ENCODE data around the gene USP22. TPM values are rescaled to one million over a fixed set of nuclear protein-coding genes. Genes with fewer than 3 reads are reported as not detected.
"Not testable (repeated sequence)": the region's sequence is repeated elsewhere in the genome, so short reads cannot be mapped to it uniquely, and the experiment has no call there.

The USP22 gene
- total RNA-seq, 1 donor from 2014 or later: 186 TPM

GRCh38 chr17:20993863-20994778, 48.7 kb downstream of the USP22 start:
- ATAC-seq (no peak), DNase-seq (ENCODE audit: low spot score) (peak; percentile 48)
- intact Hi-C loops (cut with DNase I): no loop called here

GRCh38 chr17:20992987-20993862, 49.6 kb downstream of the USP22 start:
- ATAC-seq (peak; percentile 72), DNase-seq (ENCODE audit: low spot score) (peak; percentile 83)
- intact Hi-C loops (cut with DNase I): no loop called here

- intact Hi-C loops (cut with DNase I): no loop called here
- ATAC-seq: no peak
These were observed 50.4 kb downstream of the USP22 start for GRCh38 chr17:20992416-20992815.

GRCh38 chr17:20991276-20992037, 51.4 kb downstream of the USP22 start:
- intact Hi-C loops (cut with DNase I): loop anchor here (1.0 kb wide), 1 partner anchor 40 kb away; no protein-coding TSS in a partner anchor
- DNase-seq (ENCODE audit: low spot score): peak; percentile 56
- ATAC-seq: no peak

More at GRCh38 chr17:20992416-20992815, 50.4 kb downstream of the USP22 start:
- DNase-seq (ENCODE audit: low spot score): peak; percentile 48

- DNase-seq (ENCODE audit: low spot score) (peak; percentile 53), ATAC-seq (no peak)
- intact Hi-C loops (cut with DNase I): no loop called here
These were observed 52.6 kb downstream of the USP22 start for GRCh38 chr17:20989991-20990855.

GRCh38 chr17:20989481-20989880, 53.3 kb downstream of the USP22 start:
- DNase-seq (ENCODE audit: low spot score) (peak; percentile 19), ATAC-seq (no peak)
- intact Hi-C loops (cut with DNase I): no loop called here

- DNase-seq (ENCODE audit: low spot score) (peak; percentile 33), ATAC-seq (no peak)
- intact Hi-C loops (cut with DNase I): no loop called here
These were observed 53.9 kb downstream of the USP22 start for GRCh38 chr17:20988896-20989295.

- DNase-seq (ENCODE audit: low spot score): peak; percentile 44
- no peak for ATAC-seq
- intact Hi-C loops (cut with DNase I): no loop called here
These were observed 54.7 kb downstream of the USP22 start for GRCh38 chr17:20988001-20988636.

- intact Hi-C loops (cut with DNase I): no loop called here
- DNase-seq (ENCODE audit: low spot score): no peak
- ATAC-seq: no peak
These were observed 55.3 kb downstream of the USP22 start for GRCh38 chr17:20987511-20987910.

GRCh38 chr17:20986767-20987510, 55.9 kb downstream of the USP22 start:
- intact Hi-C loops (cut with DNase I): no loop called here
- ATAC-seq: no peak

GRCh38 chr17:20983359-20983637, 59.5 kb downstream of the USP22 start:
- no peak for DNase-seq (ENCODE audit: low spot score)
- intact Hi-C loops (cut with DNase I): no loop called here

More at GRCh38 chr17:20986767-20987510, 55.9 kb downstream of the USP22 start:
- DNase-seq (ENCODE audit: low spot score): peak; percentile 8

GRCh38 chr17:20982589-20983358, 60.0 kb downstream of the USP22 start:
- intact Hi-C loops (cut with DNase I): no loop called here
- ATAC-seq (no peak), DNase-seq (ENCODE audit: low spot score) (no peak)

More at GRCh38 chr17:20983359-20983637, 59.5 kb downstream of the USP22 start:
- no peak for ATAC-seq

GRCh38 chr17:20981046-20981920, 61.5 kb downstream of the USP22 start:
- ATAC-seq: no peak
- intact Hi-C loops (cut with DNase I): no loop called here
- no peak for DNase-seq (ENCODE audit: low spot score)

GRCh38 chr17:20979792-20980083, 63.1 kb downstream of the USP22 start:
- intact Hi-C loops (cut with DNase I): no loop called here
- no peak for DNase-seq (ENCODE audit: low spot score)
- no peak for ATAC-seq

- intact Hi-C loops (cut with DNase I); ATAC-seq; DNase-seq (ENCODE audit: low spot score): not testable (repeated sequence)
These were observed 63.6 kb downstream of the USP22 start for GRCh38 chr17:20979007-20979791.
